Adrenal gland (tissue), 12 donors: ENCODE measurements around the gene MKI67. TPM values are rescaled to one million over a fixed set of nuclear protein-coding genes. Genes with fewer than 3 reads are reported as not detected.
A peak's percentile ranks its signal among the peaks of the same experiment; 100 is the strongest.

Source experiments
- DNase-seq, 7 donors: peaks; one replicate each; pipeline ENCODE4 v3.0.0-alpha.2; 2019 to 2020
- H3K27ac ChIP-seq, 5 donors: fragments of 200-600 bp; sonication (generic) in 4 of 5; 1 replicate in 3 of 5; 2 replicates in 2 of 5; pipeline versions ENCODE4 v1.5.1 to v1.8.0; 2016 to 2020; ENCODE audit warnings: mild to moderate bottlenecking in 1 of 5
- H3K27me3 ChIP-seq: fragments of 200-600 bp; 2 replicates; pipeline ENCODE4 v1.8.0; 2021
- H3K36me3 ChIP-seq, 2 donors: fragments of 200-600 bp; replicated peaks in 1 of 2; 1 replicate in 1 of 2; 2 replicates in 1 of 2; pipeline versions ENCODE4 v1.5.1 to v1.8.0; 2018 to 2022
- H3K4me1 ChIP-seq, 2 donors: fragments of 200-600 bp; replicated peaks in 1 of 2; 1 replicate in 1 of 2; 2 replicates in 1 of 2; pipeline versions ENCODE4 v1.5.1 to v1.8.0; 2018 to 2021
- H3K4me3 ChIP-seq, 4 donors: fragments of 200-600 bp; sonication (generic) in 3 of 4; one replicate each; pipeline ENCODE4 v1.5.1; 2016 to 2018
- H3K9me3 ChIP-seq, 3 donors: fragments of 200-600 bp; sonication (generic) in 1 of 3; replicated peaks in 1 of 3; 1 replicate in 2 of 3; 2 replicates in 1 of 3; pipeline versions ENCODE4 v1.5.1 to v1.8.0; 2016 to 2021
- POLR2A ChIP-seq, 2 donors: fragments of 450-650 bp; IDR thresholded peaks; one replicate each; pipeline ENCODE4 v1.6.1; 2017; ENCODE audit warnings: antibody characterized with exemption in 2 of 2, mild to moderate bottlenecking in 2 of 2, moderate library complexity in 1 of 2
- WGBS, 4 donors: extraction: QIAGEN DNeasy Blood & Tissue Kit in 2 of 4; methylation state at CpG; one replicate each; pipeline versions ENCODE4 v1.1.5 to v1.1.7; 2013 to 2017; 5-methylcytosine and 5-hydroxymethylcytosine counted together
- intact Hi-C, 2 donors: fragments of 100-400 bp; cut with DNase I; formaldehyde crosslinking; loops; one replicate each; pipeline versions ENCODE4 v1.14.1 to v1.15.0; 2022 to 2023
- polyA plus RNA-seq, 3 donors: library from polyadenylated mRNA; stranded (reverse); fragments of 200-250 nt in 2 of 3; fragments of 350-450 nt in 1 of 3; fragmentation: Illumina TruSeq in 1 of 3; extraction: RNeasy Lipid Tissue Mini Kit (QIAGEN cat#74804) in 1 of 3; gene quantifications; one replicate each; pipeline ENCODE4 v1.2.3, GENCODE V29; 2013 to 2014
- total RNA-seq, 9 donors: library from RNA; depleted of rRNA in 4 of 9; stranded (reverse); fragments of >200 nt in 4 of 9; fragments of 120-200 nt in 1 of 9; fragmentation: NEBNext Ultra II Directional in 1 of 9; extraction: Animal tissue kit (Norgen Biotek cat#: 25700) in 1 of 9; gene quantifications; one replicate each; pipeline versions ENCODE4 v1.1.0 to v1.2.4, GENCODE V29; 2013 to 2023
- TF ChIP-seq, protein P1 (sequence below), 6 experiments: fragments of 450-650 bp in 4 of 6; fragments of 200-600 bp in 2 of 6; sonication (generic) in 1 of 6; IDR thresholded peaks; 1 replicate in 5 of 6; 2 replicates in 1 of 6; pipeline versions ENCODE4 v1.5.1 to v1.8.0; 2016 to 2021; ENCODE audit warnings: antibody characterized with exemption in 6 of 6, mild to moderate bottlenecking in 2 of 6, moderate library complexity in 1 of 6
- donor health status: healthy with polysubstance abuse.
- donor health status: Bipolar disorder and iron deficiency.
- donor health status: DM: yes; HTN: yes; CAD: no.
- donor health status: DM: no; HTN: no; CAD: no.
- donor health status: DM: no; HTN: no; CAD: no.
- donor health status: DM: yes; HTN: yes; CAD: no.

The MKI67 gene
- total and polyA plus RNA-seq, 12 donors, result 0.30 to 16.8 (median 3.0) TPM

DNA sequence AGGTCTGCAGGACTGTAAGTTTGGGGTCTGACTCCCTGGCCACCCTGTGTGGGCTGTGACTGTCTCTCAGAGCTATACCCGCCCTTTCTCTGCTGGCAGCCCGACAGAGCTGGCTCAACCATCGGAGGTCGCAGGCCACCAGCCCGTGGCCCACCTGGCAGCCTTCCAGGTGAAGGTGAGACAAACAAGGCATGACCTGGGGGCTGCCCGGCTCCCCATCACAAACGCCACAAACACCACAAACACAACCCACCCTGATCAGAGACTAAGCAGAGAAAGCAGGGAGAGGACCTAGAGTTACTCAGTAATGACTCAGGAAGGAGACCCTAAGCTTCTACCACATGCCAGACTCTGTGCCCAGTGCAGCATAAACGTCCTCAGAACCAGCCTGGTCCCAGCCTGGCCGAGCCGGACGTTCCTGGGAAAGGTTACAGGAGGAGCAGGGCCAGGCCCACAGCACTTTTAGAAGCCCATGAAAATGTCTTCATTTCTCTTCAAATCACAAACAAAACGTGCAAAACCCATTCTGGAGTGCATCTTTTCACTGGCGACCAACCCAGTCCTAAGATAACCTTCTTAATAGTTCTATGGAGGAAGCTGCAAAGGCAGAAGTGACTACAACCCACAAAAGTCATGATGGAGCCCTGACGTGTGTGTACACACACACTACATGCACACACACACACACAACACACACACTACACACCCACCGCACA is 66.8 kb downstream of the MKI67 start:
- peak in 2 of 7 donors; percentile 9 to 23 for DNase-seq
- Histone ChIP-seq H3K4me3 (no peak overlapping the region), H3K9me3 (no peaks in the 10 kb centered on the region), H3K27ac (peak overlapping the region in 1 of 5 donors; percentile 29), H3K27me3 (no peaks in the 10 kb centered on the region), H3K36me3 (peaks cover 0 to 28% of the 10 kb centered on the region in 2 donors), H3K4me1 (peaks cover 10 to 23% of the 10 kb centered on the region in 2 donors)
- TF ChIP-seq, protein P1, sequence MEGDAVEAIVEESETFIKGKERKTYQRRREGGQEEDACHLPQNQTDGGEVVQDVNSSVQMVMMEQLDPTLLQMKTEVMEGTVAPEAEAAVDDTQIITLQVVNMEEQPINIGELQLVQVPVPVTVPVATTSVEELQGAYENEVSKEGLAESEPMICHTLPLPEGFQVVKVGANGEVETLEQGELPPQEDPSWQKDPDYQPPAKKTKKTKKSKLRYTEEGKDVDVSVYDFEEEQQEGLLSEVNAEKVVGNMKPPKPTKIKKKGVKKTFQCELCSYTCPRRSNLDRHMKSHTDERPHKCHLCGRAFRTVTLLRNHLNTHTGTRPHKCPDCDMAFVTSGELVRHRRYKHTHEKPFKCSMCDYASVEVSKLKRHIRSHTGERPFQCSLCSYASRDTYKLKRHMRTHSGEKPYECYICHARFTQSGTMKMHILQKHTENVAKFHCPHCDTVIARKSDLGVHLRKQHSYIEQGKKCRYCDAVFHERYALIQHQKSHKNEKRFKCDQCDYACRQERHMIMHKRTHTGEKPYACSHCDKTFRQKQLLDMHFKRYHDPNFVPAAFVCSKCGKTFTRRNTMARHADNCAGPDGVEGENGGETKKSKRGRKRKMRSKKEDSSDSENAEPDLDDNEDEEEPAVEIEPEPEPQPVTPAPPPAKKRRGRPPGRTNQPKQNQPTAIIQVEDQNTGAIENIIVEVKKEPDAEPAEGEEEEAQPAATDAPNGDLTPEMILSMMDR (IDR thresholded peaks at IDR 0.05), result no peak
- TF ChIP-seq POLR2A (IDR thresholded peaks at IDR 0.05), result no peak
- 79 to 81% (median 79%) methylated on average over 11 to 15 of the region's 15 CpGs for WGBS, 4 donors
- intact Hi-C loops, result no loop called here

- Histone ChIP-seq H3K4me3 (no peak overlapping the region), H3K27ac (no peak overlapping the region), H3K27me3 (no peaks in the 10 kb centered on the region), H3K9me3 (no peaks in the 10 kb centered on the region), H3K36me3 (peaks cover 0 to 28% of the 10 kb centered on the region in 2 donors), H3K4me1 (peaks cover 7 to 16% of the 10 kb centered on the region in 2 donors)
- peak in 1 of 7 donors; percentile 14 for DNase-seq
- TF ChIP-seq, protein P1 (IDR thresholded peaks at IDR 0.05), result no peak
- no peak for TF ChIP-seq POLR2A (IDR thresholded peaks at IDR 0.05)
- intact Hi-C loops, result no loop called here
These were observed 67.5 kb downstream of the MKI67 start for GRCh38 chr10:128058750-128059134.

GRCh38 chr10:128058106-128058749 is 68.0 kb downstream of the MKI67 start:
- peak in 2 of 7 donors; percentile 3 to 13 for DNase-seq
- no peaks in the 10 kb centered on the region for H3K27me3 ChIP-seq
- H3K9me3 ChIP-seq, result no peaks in the 10 kb centered on the region
- no peak overlapping the region for H3K4me3 ChIP-seq
- H3K27ac ChIP-seq, result no peak overlapping the region
- TF ChIP-seq, protein P1 (IDR thresholded peaks at IDR 0.05), result no peak
- TF ChIP-seq POLR2A (IDR thresholded peaks at IDR 0.05), result no peak
- H3K4me1 ChIP-seq, result peaks cover 2 to 11% of the 10 kb centered on the region in 2 donors
- intact Hi-C loops, result no loop called here
- 91 to 100% (median 97%) methylated on average over 6 to 9 of the region's 9 CpGs for WGBS, 4 donors
- H3K36me3 ChIP-seq, result peaks cover 0 to 28% of the 10 kb centered on the region in 2 donors

DNA sequence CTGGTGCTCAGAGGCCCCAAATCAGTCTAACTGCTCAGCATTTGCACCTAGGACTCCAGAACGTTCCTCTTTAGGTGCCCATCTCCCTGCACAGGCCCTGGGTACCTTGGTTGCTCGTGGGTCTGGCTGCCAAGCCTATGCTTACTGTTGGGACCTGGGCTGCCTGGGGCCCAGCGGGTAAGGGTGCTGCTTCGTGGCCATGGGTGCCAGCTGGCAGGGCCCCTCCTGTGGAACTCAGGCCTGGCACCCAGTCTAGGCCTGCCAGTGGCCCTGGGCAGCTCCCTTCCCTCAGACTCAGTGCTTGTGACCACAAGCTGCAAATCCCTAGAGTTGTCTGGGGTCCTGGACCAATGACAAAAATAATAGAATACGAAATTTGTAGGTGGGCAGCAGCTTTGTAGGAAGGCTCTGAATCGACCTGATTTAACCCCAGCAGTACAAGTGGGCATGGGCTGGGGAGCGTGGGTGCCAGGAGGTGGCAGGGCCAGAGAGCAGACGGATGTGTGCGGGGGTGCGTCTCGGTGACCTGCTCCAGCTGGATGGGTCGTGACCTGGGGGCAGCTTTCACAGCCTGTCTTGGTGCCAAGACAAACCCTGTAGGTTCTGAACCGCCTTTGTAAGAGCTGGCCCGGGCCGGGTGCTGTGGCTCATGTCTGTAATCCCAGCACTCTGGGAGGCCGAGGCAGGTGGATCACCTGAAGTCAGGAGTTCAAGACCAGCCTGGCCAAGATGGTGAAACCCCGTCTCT is 69.7 kb downstream of the MKI67 start:
- TF ChIP-seq, protein P1 (IDR thresholded peaks at IDR 0.05), result no peak
- intact Hi-C loops, result no loop called here
- H3K27ac ChIP-seq, result no peak overlapping the region
- H3K27me3 ChIP-seq, result no peaks in the 10 kb centered on the region
- peak in 2 of 7 donors; percentile 11 to 12 for DNase-seq
- WGBS, 4 donors, result 82 to 91% (median 90%) methylated on average over 12 to 17 of the region's 17 CpGs
- no peaks in the 10 kb centered on the region for H3K9me3 ChIP-seq
- H3K4me1 ChIP-seq, result no peaks in the 10 kb centered on the region
- H3K36me3 ChIP-seq, result peaks cover 0 to 28% of the 10 kb centered on the region in 2 donors
- H3K4me3 ChIP-seq, result no peak overlapping the region
